Panc1 (cell line): ENCODE data around the gene SFMBT1.

Experiments
- POLR2AphosphoS5 ChIP-seq: IDR thresholded peaks from 2 replicates; pipeline ENCODE4 v1.6.1; 2012; ENCODE audit warnings: mild to moderate bottlenecking, low read depth, low read length, moderate library complexity
- SIN3A ChIP-seq: IDR thresholded peaks from 2 replicates; pipeline ENCODE4 v1.6.1; 2012; ENCODE audit warnings: low read depth, mild to moderate bottlenecking, low read length, moderate library complexity, borderline replicate concordance; ENCODE audit not compliant: insufficient read depth
- TCF7L2 ChIP-seq: IDR thresholded peaks from 2 replicates; pipeline ENCODE4 v1.6.1; 2011; ENCODE audit warnings: mild to moderate bottlenecking, low read depth, low read length, inconsistent platforms
- TF ChIP-seq, protein P1 (sequence below): fragments of 450-650 bp; IDR thresholded peaks from 2 replicates; pipeline ENCODE4 v1.5.1; 2017; ENCODE audit warnings: mild to moderate bottlenecking
- TF ChIP-seq, protein P2 (sequence below), 2 experiments: IDR thresholded peaks; 2 replicates each; pipeline ENCODE4 v1.6.1; 2011 to 2012; ENCODE audit warnings: low read depth in 2 of 2, control low read depth in 1 of 2, low read length in 1 of 2, mild to moderate bottlenecking in 1 of 2, moderate library complexity in 1 of 2; ENCODE audit not compliant: insufficient read depth in 1 of 2

DNA sequence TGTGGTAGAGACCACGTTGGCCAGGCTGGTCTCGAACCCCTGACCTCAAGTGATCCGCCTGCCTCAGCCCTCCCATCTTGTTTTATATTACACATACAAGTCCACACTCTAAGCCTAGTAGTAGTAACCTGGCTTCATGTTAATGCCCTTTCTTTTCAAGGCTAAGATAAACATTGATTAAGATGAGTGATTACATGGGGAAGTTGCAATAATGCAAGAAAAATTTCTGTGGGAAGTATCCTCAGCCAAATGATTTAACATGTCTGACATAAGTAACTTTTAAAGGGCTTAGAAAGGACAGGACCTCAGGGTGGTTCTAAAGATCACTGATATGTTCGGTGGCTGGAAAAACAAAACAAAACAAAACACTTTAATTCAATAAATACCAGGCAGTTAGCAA is 72.1 kb downstream of the SFMBT1 start:
- TF ChIP-seq, protein P1, sequence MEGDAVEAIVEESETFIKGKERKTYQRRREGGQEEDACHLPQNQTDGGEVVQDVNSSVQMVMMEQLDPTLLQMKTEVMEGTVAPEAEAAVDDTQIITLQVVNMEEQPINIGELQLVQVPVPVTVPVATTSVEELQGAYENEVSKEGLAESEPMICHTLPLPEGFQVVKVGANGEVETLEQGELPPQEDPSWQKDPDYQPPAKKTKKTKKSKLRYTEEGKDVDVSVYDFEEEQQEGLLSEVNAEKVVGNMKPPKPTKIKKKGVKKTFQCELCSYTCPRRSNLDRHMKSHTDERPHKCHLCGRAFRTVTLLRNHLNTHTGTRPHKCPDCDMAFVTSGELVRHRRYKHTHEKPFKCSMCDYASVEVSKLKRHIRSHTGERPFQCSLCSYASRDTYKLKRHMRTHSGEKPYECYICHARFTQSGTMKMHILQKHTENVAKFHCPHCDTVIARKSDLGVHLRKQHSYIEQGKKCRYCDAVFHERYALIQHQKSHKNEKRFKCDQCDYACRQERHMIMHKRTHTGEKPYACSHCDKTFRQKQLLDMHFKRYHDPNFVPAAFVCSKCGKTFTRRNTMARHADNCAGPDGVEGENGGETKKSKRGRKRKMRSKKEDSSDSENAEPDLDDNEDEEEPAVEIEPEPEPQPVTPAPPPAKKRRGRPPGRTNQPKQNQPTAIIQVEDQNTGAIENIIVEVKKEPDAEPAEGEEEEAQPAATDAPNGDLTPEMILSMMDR: no peak
- no peak for TF ChIP-seq TCF7L2
- TF ChIP-seq POLR2AphosphoS5: no peak
- TF ChIP-seq, protein P2, sequence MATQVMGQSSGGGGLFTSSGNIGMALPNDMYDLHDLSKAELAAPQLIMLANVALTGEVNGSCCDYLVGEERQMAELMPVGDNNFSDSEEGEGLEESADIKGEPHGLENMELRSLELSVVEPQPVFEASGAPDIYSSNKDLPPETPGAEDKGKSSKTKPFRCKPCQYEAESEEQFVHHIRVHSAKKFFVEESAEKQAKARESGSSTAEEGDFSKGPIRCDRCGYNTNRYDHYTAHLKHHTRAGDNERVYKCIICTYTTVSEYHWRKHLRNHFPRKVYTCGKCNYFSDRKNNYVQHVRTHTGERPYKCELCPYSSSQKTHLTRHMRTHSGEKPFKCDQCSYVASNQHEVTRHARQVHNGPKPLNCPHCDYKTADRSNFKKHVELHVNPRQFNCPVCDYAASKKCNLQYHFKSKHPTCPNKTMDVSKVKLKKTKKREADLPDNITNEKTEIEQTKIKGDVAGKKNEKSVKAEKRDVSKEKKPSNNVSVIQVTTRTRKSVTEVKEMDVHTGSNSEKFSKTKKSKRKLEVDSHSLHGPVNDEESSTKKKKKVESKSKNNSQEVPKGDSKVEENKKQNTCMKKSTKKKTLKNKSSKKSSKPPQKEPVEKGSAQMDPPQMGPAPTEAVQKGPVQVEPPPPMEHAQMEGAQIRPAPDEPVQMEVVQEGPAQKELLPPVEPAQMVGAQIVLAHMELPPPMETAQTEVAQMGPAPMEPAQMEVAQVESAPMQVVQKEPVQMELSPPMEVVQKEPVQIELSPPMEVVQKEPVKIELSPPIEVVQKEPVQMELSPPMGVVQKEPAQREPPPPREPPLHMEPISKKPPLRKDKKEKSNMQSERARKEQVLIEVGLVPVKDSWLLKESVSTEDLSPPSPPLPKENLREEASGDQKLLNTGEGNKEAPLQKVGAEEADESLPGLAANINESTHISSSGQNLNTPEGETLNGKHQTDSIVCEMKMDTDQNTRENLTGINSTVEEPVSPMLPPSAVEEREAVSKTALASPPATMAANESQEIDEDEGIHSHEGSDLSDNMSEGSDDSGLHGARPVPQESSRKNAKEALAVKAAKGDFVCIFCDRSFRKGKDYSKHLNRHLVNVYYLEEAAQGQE (IDR thresholded peaks at IDR 0.05; ENCODE audit: insufficient read depth in 1 of 2, low read depth in 2 of 2, low read length in 1 of 2): no peak
- TF ChIP-seq SIN3A: no peak
